ENCODE data around the gene NEGR1. TPM values are rescaled to one million over a fixed set of nuclear protein-coding genes. Genes with fewer than 3 reads are reported as not detected.

NEGR1 gene
- total and polyA plus RNA-seq, 9 of the 15 experiments (the other 6 are each of a cell fraction or from before 2014, with no cell fraction given) = not detected

GRCh38 chr1:72010094-72010431 lies 272.3 kb downstream of the NEGR1 start:
- ChIA-PET CTCF (ENCODE audit: low intra/inter-chr PET ratio) (no interaction called here), POLR2A (no interaction called here)
- Histone ChIP-seq H3K9me1 (ENCODE audit: control insufficient read depth, insufficient read depth, low read length) (no peaks in the 10 kb centered on the region), H4K20me1 (replicated peaks; ENCODE audit: control insufficient read depth, insufficient read depth, low read length) (no peaks in the 10 kb centered on the region), H3K79me2 (ENCODE audit: control insufficient read depth, insufficient read depth, low read length) (no peaks in the 10 kb centered on the region), H3K9ac (ENCODE audit: insufficient read depth in 1 of 2, low read depth in 2 of 2, low read length in 2 of 2) (no peak overlapping the region), H3K27me3 (ENCODE audit: control insufficient read depth in 2 of 2, insufficient read depth in 2 of 2, low read length in 2 of 2) (no peaks in the 10 kb centered on the region), H2AFZ (ENCODE audit: low read depth, low read length) (no peak overlapping the region), H3K27ac (ENCODE audit: extremely low read depth, low read depth, low read length) (no peak overlapping the region), H3K36me3 (ENCODE audit: control insufficient read depth, insufficient read depth, low read length) (no peaks in the 10 kb centered on the region), H3K4me1 (replicated peaks in 1 of 2; ENCODE audit: control insufficient read depth in 2 of 2, insufficient read depth in 2 of 2, low read length in 2 of 2) (no peaks in the 10 kb centered on the region), H3K9me3 (replicated peaks; ENCODE audit: control insufficient read depth, insufficient read depth, low read depth, low read length) (no peaks in the 10 kb centered on the region), H3K4me2 (ENCODE audit: insufficient read depth, low read length) (no peak overlapping the region), H3K4me3 (no peak overlapping the region)
- FAIRE-seq (no peak), DNase-seq (ENCODE audit: extremely low read depth in 1 of 4, low spot score in 3 of 4) (no peak), ATAC-seq (no peak)
- intact Hi-C loops (cut with micrococcal nuclease) = no loop called here
- TF ChIP-seq PHB2 (IDR thresholded peaks at IDR 0.05; ENCODE audit: low read depth) (no peak), MTA2 (IDR thresholded peaks at IDR 0.05; ENCODE audit: low read depth) (no peak), MAFF (IDR thresholded peaks at IDR 0.05; ENCODE audit: low read length) (no peak), ZNF639 (CRISPR knock-in tag; conservative IDR thresholded peaks at IDR 0.05 in 1 of 2, IDR thresholded peaks at IDR 0.05 in 1 of 2) (no peak), NKRF (IDR thresholded peaks at IDR 0.05; ENCODE audit: borderline replicate concordance) (no peak), SPI1 (IDR thresholded peaks at IDR 0.05; ENCODE audit: borderline replicate concordance, low read depth, low read length) (no peak), ASH1L (IDR thresholded peaks at IDR 0.05; ENCODE audit: borderline replicate concordance, low read depth, partially characterized antibody) (no peak), HLTF (IDR thresholded peaks at IDR 0.05) (no peak), ZMIZ1 (IDR thresholded peaks at IDR 0.05; ENCODE audit: low read depth in 2 of 2, low read length in 2 of 2) (no peak), LCOR (CRISPR knock-in tag; IDR thresholded peaks at IDR 0.05) (no peak), ZNF174 (CRISPR knock-in tag; IDR thresholded peaks at IDR 0.05) (no peak), CHD2 (IDR thresholded peaks at IDR 0.05; ENCODE audit: low read depth, low read length) (no peak), KDM1A (IDR thresholded peaks at IDR 0.05) (no peak), HMGN3 (IDR thresholded peaks at IDR 0.05; ENCODE audit: borderline replicate concordance, extremely low read depth, insufficient read length, low read depth, low read length) (no peak), ZNF830 (CRISPR knock-in tag; IDR thresholded peaks at IDR 0.05) (no peak), SMC3 (conservative IDR thresholded peaks at IDR 0.05; ENCODE audit: insufficient read depth, low read depth, low read length) (no peak), ELF1 (tag; IDR thresholded peaks at IDR 0.05) (no peak), CBX8 (IDR thresholded peaks at IDR 0.05; ENCODE audit: borderline replicate concordance, extremely low read depth, low read depth, low read length, poor library complexity, severe bottlenecking) (no peak)
- WGBS (ENCODE audit: insufficient coverage, low coverage, missing lambda C conversion rate) = 0% methylated on average over 3 of the region's 3 CpGs
- in situ Hi-C loops (cut with MboI) = no loop called here
- BruUV-seq (replicated peaks) = no TSS peak
